ENCODE measurements around the gene IMPA2.
A peak's percentile ranks its signal among the peaks of the same experiment; 100 is the strongest.

The IMPA2 gene

DNA sequence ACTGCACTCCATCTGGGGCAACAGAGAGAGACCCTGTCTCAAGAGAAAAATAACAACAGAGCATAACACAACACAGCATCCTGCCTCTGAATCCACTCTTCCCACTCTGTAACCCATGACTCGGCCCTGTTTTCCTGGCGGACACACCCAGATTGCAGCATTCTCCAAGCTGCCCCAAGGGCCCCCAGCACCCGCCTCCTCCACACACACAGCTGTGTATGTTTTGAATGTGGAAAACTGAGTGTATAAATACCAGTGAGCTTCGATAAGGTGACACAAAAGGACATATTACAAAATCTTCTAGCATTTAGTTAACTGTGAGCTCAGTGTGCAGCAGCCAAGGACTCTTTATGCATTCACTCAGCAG, 13.0 kb downstream of the IMPA2 start:
- H3K9me2 ChIP-seq (replicated peaks; ENCODE audit: control insufficient read depth, low read length) = no peaks in the 10 kb centered on the region
- H3K79me2 ChIP-seq (ENCODE audit: control insufficient read depth, low read length) = peaks cover 5% of the 10 kb centered on the region; the same call in 1 of the 2 replicates
- no peak overlapping the region for H3K27ac ChIP-seq (ENCODE audit: low read depth, low read length)
- no peaks in the 10 kb centered on the region for H3K27me3 ChIP-seq (ENCODE audit: control insufficient read depth, low read length)
- no peak overlapping the region for H3K4me2 ChIP-seq (ENCODE audit: low read length)
- no peaks in the 10 kb centered on the region for H3K36me3 ChIP-seq (ENCODE audit: control insufficient read depth, low read length)
- no peak overlapping the region for H3K4me3 ChIP-seq (ENCODE audit: low read length)
- H3K4me1 ChIP-seq (ENCODE audit: control insufficient read depth, low read length) = peaks cover 27% of the 10 kb centered on the region
- no peaks in the 10 kb centered on the region for H3K9me3 ChIP-seq (ENCODE audit: control insufficient read depth, insufficient read depth, low read length)
- no peaks in the 10 kb centered on the region for H3F3A ChIP-seq (ENCODE audit: control insufficient read depth, insufficient read depth)
- no peak for TF ChIP-seq EZH2phosphoT487 (IDR thresholded peaks at IDR 0.05; ENCODE audit: borderline replicate concordance, low read length)
- TF ChIP-seq, protein P1, sequence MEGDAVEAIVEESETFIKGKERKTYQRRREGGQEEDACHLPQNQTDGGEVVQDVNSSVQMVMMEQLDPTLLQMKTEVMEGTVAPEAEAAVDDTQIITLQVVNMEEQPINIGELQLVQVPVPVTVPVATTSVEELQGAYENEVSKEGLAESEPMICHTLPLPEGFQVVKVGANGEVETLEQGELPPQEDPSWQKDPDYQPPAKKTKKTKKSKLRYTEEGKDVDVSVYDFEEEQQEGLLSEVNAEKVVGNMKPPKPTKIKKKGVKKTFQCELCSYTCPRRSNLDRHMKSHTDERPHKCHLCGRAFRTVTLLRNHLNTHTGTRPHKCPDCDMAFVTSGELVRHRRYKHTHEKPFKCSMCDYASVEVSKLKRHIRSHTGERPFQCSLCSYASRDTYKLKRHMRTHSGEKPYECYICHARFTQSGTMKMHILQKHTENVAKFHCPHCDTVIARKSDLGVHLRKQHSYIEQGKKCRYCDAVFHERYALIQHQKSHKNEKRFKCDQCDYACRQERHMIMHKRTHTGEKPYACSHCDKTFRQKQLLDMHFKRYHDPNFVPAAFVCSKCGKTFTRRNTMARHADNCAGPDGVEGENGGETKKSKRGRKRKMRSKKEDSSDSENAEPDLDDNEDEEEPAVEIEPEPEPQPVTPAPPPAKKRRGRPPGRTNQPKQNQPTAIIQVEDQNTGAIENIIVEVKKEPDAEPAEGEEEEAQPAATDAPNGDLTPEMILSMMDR (IDR thresholded peaks at IDR 0.05; ENCODE audit: low read depth, low read length, poor library complexity, severe bottlenecking) = no peak
- no peaks in the 10 kb centered on the region for H4K20me1 ChIP-seq (ENCODE audit: control insufficient read depth, insufficient read depth, low read depth, low read length)

DNA sequence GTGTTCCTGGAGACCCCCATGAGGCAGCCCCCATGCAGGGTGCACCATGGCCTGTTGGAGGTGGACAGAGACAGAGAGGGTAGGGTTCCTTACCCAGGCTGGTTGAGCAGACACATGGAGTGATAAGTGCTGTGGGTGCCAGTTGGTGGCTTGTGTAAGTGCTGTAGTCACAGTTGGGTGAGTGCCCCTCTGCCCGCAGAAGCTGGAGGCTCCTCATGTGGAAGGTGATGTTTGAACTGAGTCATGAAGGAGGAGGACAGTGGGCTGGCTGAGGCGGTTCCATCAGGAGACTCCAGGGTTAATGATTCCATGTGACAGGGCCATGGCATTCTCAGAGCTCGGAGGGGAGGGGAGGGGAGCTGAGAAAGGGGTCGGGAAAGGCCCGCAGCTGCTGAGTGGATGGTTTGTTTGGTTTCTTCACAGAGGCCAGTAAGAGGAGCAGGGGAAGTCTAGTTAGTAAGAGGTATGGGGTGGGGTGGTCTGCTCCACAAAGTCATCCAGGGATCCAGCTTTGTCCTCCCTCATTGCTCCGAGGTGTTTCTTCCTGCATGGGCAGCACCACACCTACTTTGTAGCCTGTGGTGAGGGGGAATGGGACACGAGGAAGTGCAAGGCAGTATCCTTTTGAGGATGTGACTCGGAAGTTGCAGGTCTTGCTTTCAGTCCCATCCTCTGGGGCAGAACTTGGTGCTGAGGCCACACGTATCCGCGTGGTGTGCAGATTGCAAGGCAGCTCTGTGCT, 13.6 kb downstream of the IMPA2 start:
- no peaks in the 10 kb centered on the region for H3K27me3 ChIP-seq (ENCODE audit: control insufficient read depth, low read length)
- H3K9me2 ChIP-seq (replicated peaks; ENCODE audit: control insufficient read depth, low read length) = no peaks in the 10 kb centered on the region
- H3K79me2 ChIP-seq (ENCODE audit: control insufficient read depth, low read length) = 0 out of 2 replicates have a peak, but pooled peaks cover 2% of the 10 kb centered on the region
- no peaks in the 10 kb centered on the region for H4K20me1 ChIP-seq (ENCODE audit: control insufficient read depth, insufficient read depth, low read depth, low read length)
- H3K9me3 ChIP-seq (ENCODE audit: control insufficient read depth, insufficient read depth, low read length) = no peaks in the 10 kb centered on the region
- TF ChIP-seq, protein P1 (IDR thresholded peaks at IDR 0.05; ENCODE audit: low read depth, low read length, poor library complexity, severe bottlenecking) = no peak
- TF ChIP-seq EZH2phosphoT487 (IDR thresholded peaks at IDR 0.05; ENCODE audit: borderline replicate concordance, low read length) = no peak
- peaks cover 27% of the 10 kb centered on the region for H3K4me1 ChIP-seq (ENCODE audit: control insufficient read depth, low read length)
- H3K36me3 ChIP-seq (ENCODE audit: control insufficient read depth, low read length) = no peaks in the 10 kb centered on the region
- H3K27ac ChIP-seq (ENCODE audit: low read depth, low read length) = no peak overlapping the region
- H3K4me2 ChIP-seq (ENCODE audit: low read length) = peak overlapping the region; percentile 69
- H3K4me3 ChIP-seq (ENCODE audit: low read length) = peak overlapping the region; percentile 53
- H3F3A ChIP-seq (ENCODE audit: control insufficient read depth, insufficient read depth) = no peaks in the 10 kb centered on the region

DNA sequence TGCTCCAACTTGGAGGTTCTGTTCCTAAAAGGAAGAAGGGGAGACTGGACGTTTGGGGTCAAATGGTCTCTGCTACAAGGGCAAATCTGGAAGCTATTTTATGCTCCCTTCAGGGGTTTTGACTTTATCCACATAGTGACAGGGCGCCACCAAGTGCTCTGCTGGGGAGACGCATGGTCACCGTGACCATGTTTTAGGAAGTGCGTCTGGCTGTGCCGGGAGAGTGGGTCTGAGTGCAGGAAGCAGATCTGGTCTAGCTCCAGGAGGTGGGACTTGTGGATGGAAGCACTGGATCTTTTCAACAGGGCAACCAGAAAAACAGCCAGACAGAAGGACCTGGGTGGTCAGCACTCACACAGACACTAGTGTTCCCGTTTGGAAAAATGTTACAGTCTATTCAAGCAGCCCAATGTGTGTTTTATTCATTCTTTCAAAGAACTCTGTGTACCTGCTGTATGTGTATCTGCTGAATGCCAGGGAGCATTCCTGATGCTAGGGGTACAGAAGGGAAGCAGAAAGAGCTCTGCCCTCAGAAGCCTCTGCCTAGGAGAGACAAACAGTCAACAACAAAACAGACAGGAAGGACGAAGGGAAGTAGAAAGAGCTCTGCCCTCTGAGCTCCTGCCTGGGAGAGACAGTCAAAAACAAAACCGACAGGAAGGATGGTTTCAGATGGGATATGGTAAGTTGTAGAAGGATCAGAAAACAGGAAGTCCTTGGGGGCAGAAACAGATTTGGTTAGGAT, 14.3 kb downstream of the IMPA2 start:
- Histone ChIP-seq H3K4me2 (ENCODE audit: low read length) (peak overlapping the region; percentile 69), H3K27me3 (ENCODE audit: control insufficient read depth, low read length) (no peaks in the 10 kb centered on the region), H3K27ac (ENCODE audit: low read depth, low read length) (no peak overlapping the region)

More for the DNA sequence above, 14.3 kb downstream of the IMPA2 start:
- Histone ChIP-seq H3K79me2 (ENCODE audit: control insufficient read depth, low read length) (0 out of 2 replicates have a peak, but pooled peaks cover 2% of the 10 kb centered on the region), H3K9me2 (replicated peaks; ENCODE audit: control insufficient read depth, low read length) (no peaks in the 10 kb centered on the region), H3K36me3 (ENCODE audit: control insufficient read depth, low read length) (no peaks in the 10 kb centered on the region), H3K4me3 (ENCODE audit: low read length) (peak overlapping the region; percentile 53), H4K20me1 (ENCODE audit: control insufficient read depth, insufficient read depth, low read depth, low read length) (no peaks in the 10 kb centered on the region), H3F3A (ENCODE audit: control insufficient read depth, insufficient read depth) (no peaks in the 10 kb centered on the region), H3K9me3 (ENCODE audit: control insufficient read depth, insufficient read depth, low read length) (no peaks in the 10 kb centered on the region), H3K4me1 (ENCODE audit: control insufficient read depth, low read length) (peaks cover 27% of the 10 kb centered on the region)
- no peak for TF ChIP-seq EZH2phosphoT487 (IDR thresholded peaks at IDR 0.05; ENCODE audit: borderline replicate concordance, low read length)
- TF ChIP-seq, protein P1 (IDR thresholded peaks at IDR 0.05; ENCODE audit: low read depth, low read length, poor library complexity, severe bottlenecking) = peak; percentile 90

Data from DOHH2 (cell line).